Neuronal stem cell (in vitro differentiated cells): Measurements from ENCODE around the gene NSMCE1. TPM values are rescaled to one million over a fixed set of nuclear protein-coding genes. Genes with fewer than 3 reads are reported as not detected.
A peak's percentile ranks its signal among the peaks of the same experiment; 100 is the strongest.

ENCODE experiments used
- DNase-seq: peaks from one replicate; pipeline ENCODE4 v3.0.0-alpha.2; 2013; ENCODE audit warnings: low spot score
- H2AFZ ChIP-seq: one replicate; pipeline ENCODE4 v1.6.1; 2013; ENCODE audit warnings: mild to moderate bottlenecking, low read length, inconsistent platforms
- H2AK5ac ChIP-seq: 2 replicates; pipeline ENCODE4 v1.6.1; 2013; ENCODE audit warnings: low read depth, mild to moderate bottlenecking, inconsistent platforms, low read length, moderate library complexity, mixed read lengths
- H2BK120ac ChIP-seq: 2 replicates; pipeline ENCODE4 v1.6.1; 2013; ENCODE audit warnings: low read depth, mild to moderate bottlenecking, inconsistent platforms, low read length, moderate library complexity, mixed read lengths
- H2BK12ac ChIP-seq: one replicate; pipeline ENCODE4 v1.6.1; 2013; ENCODE audit warnings: low read length, inconsistent platforms
- H2BK15ac ChIP-seq: 2 replicates; pipeline ENCODE4 v1.6.1; 2013; ENCODE audit warnings: mild to moderate bottlenecking, low read length, inconsistent platforms, mixed read lengths
- H2BK5ac ChIP-seq: one replicate; pipeline ENCODE4 v1.6.1; 2013; ENCODE audit warnings: inconsistent platforms, mild to moderate bottlenecking, low read length, moderate library complexity
- H3K14ac ChIP-seq: one replicate; pipeline ENCODE4 v1.6.1; 2013; ENCODE audit warnings: low read length, inconsistent platforms
- H3K18ac ChIP-seq: 2 replicates; pipeline ENCODE4 v1.6.1; 2013; ENCODE audit warnings: low read length, inconsistent platforms
- H3K23ac ChIP-seq: 2 replicates; pipeline ENCODE4 v1.6.1; 2013; ENCODE audit warnings: low read depth, mild to moderate bottlenecking, mixed read lengths, low read length, inconsistent platforms; ENCODE audit not compliant: poor library complexity
- H3K27ac ChIP-seq: replicated peaks from 3 replicates; pipeline ENCODE4 v1.5.1; 2013; ENCODE audit warnings: low read length, inconsistent platforms
- H3K27me3 ChIP-seq, 3 experiments: 2 replicates each; pipeline ENCODE4 v1.6.1; 2013; ENCODE audit warnings: low read length in 3 of 3, mild to moderate bottlenecking in 2 of 3, inconsistent platforms in 1 of 3, low read depth in 1 of 3, mixed read lengths in 1 of 3, moderate library complexity in 1 of 3; ENCODE audit not compliant: control insufficient read depth in 3 of 3, insufficient read depth in 3 of 3
- H3K36me3 ChIP-seq, 2 donors: replicated peaks in 1 of 2; 2 replicates each; pipeline ENCODE4 v1.6.1; 2013; ENCODE audit warnings: low read length in 2 of 2; ENCODE audit not compliant: control insufficient read depth in 2 of 2, insufficient read depth in 2 of 2
- H3K4ac ChIP-seq: 2 replicates; pipeline ENCODE4 v1.6.1; 2013; ENCODE audit warnings: inconsistent platforms, mild to moderate bottlenecking, low read length, moderate library complexity
- H3K4me1 ChIP-seq, 2 donors: 1 replicate in 1 of 2; 2 replicates in 1 of 2; pipeline ENCODE4 v1.6.1; 2013; ENCODE audit warnings: low read length in 2 of 2, low read depth in 1 of 2; ENCODE audit not compliant: control insufficient read depth in 2 of 2, insufficient read depth in 1 of 2
- H3K4me2 ChIP-seq: one replicate; pipeline ENCODE4 v1.6.1; 2013; ENCODE audit warnings: mild to moderate bottlenecking, low read length, inconsistent platforms; ENCODE audit not compliant: insufficient read depth, poor library complexity, severe bottlenecking
- H3K4me3 ChIP-seq, 2 donors: 2 replicates each; pipeline ENCODE4 v1.5.1; 2013; ENCODE audit warnings: low read length in 2 of 2, mild to moderate bottlenecking in 2 of 2, inconsistent platforms in 1 of 2, moderate library complexity in 1 of 2
- H3K79me1 ChIP-seq: one replicate; pipeline ENCODE4 v1.6.1; 2013; ENCODE audit warnings: low read depth, mild to moderate bottlenecking, inconsistent platforms, low read length, moderate library complexity
- H3K9ac ChIP-seq: one replicate; pipeline ENCODE4 v1.6.1; 2013; ENCODE audit warnings: mild to moderate bottlenecking, low read depth, low read length, inconsistent platforms; ENCODE audit not compliant: poor library complexity
- H3K9me3 ChIP-seq, 2 donors: replicated peaks in 1 of 2; 2 replicates each; pipeline versions ENCODE3 to v1.6.1; 2013; ENCODE audit warnings: low read length in 2 of 2, mild to moderate bottlenecking in 2 of 2, inconsistent platforms in 1 of 2, low read depth in 1 of 2, mixed read lengths in 1 of 2, moderate library complexity in 1 of 2; ENCODE audit not compliant: control insufficient read depth in 2 of 2, insufficient read depth in 1 of 2
- H4K8ac ChIP-seq: one replicate; pipeline ENCODE4 v1.6.1; 2013; ENCODE audit warnings: low read depth, mild to moderate bottlenecking, inconsistent platforms, low read length, moderate library complexity
- H4K91ac ChIP-seq: one replicate; pipeline ENCODE4 v1.6.1; 2013; ENCODE audit warnings: low read length, low read depth, mild to moderate bottlenecking, inconsistent platforms; ENCODE audit not compliant: poor library complexity
- WGBS, 2 donors: extraction: QIAGEN DNeasy Blood & Tissue Kit; methylation state at CpG; one replicate each; pipeline ENCODE4 v1.1.7; 2013; ENCODE audit warnings: missing lambda C conversion rate in 2 of 2, mixed read lengths in 1 of 2; ENCODE audit not compliant: insufficient read length in 2 of 2, insufficient replicate concordance in 1 of 2; ENCODE audit errors: extremely low coverage in 2 of 2; 5-methylcytosine and 5-hydroxymethylcytosine counted together
- polyA plus RNA-seq, 2 experiments: library from polyadenylated mRNA; stranded (reverse); fragments of 200-250 nt; gene quantifications; one replicate each; pipeline ENCODE4 v1.2.3, GENCODE V29; 2013

Gene NSMCE1, protein sequence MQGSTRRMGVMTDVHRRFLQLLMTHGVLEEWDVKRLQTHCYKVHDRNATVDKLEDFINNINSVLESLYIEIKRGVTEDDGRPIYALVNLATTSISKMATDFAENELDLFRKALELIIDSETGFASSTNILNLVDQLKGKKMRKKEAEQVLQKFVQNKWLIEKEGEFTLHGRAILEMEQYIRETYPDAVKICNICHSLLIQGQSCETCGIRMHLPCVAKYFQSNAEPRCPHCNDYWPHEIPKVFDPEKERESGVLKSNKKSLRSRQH
- polyA plus RNA-seq (2013, experiment 1 of 2) = 54.4 TPM
- polyA plus RNA-seq (2013, experiment 2 of 2) = 52.8 TPM

DNA sequence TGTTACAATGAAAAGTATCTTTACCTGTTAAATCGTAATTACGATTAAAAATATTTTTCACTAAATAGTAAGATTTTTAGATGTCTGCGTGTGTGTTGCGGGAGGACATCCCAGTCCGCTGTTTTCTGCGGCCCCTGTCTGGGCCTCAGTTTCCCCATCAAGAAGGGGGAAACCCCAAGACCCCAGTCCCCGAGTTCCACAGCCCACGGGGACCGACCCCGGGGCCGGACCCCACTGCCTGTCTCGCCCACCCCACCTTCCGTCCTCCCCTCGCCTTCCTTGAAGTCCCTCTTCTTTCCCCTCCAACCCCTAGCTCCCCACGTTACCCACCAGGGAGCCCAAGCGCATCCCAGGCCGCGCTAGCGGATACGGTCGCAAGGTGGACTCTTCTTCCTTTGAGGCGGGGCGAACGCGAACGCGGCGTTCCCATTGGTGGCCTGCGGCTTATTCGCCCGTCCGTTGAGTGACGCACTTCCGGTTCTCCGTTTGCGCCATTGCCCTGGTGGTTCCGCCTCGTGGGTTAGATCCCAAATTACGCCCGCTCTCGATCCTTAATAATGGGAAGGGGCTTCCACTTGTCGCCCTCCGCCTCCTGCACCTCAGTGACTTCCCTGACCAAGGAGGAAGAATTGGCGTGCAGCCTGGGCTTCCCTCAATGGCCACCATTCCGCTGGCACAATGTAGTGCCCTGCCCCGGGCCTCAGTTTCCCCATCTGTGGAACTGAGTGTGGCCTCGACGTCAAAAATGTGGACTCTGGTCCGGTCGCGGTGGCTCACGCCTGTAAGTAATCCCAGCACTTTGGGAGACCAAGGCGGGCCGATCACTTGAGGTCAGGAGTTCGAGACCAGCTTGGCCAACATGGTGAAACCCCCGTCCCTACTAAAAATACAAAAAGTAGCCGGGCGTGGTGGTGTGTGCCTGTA lies at the start of gene NSMCE1:
Gene NSMCE1, minus strand, starts transcription at position 397 of the 924 bp plus-strand sequence. CDS start 11,202 bp downstream, outside the sequence.
- H3K79me1 ChIP-seq = no peaks in the 10 kb centered on the region
- WGBS, 2 donors = no CpG with 5 or more reads among the region's 58 CpGs
- no peak within 1 kb of the TSS for H2BK12ac ChIP-seq
- no peak within 1 kb of the TSS for H2BK120ac ChIP-seq
- peak within 1 kb of the TSS; percentile 79 for H3K9ac ChIP-seq
- no peak within 1 kb of the TSS for H3K4ac ChIP-seq
- H3K36me3 ChIP-seq = peaks cover 0 to 5% of the 10 kb centered on the region in 2 donors
- peak within 1 kb of the TSS; percentile 74 to 88 for H3K4me3 ChIP-seq
- no peak within 1 kb of the TSS for H2BK15ac ChIP-seq
- H3K23ac ChIP-seq = peak within 1 kb of the TSS; percentile 9
- peak within 1 kb of the TSS; percentile 57 for H2AK5ac ChIP-seq
- H3K9me3 ChIP-seq = no peaks in the 10 kb centered on the region
- H4K91ac ChIP-seq = no peak within 1 kb of the TSS
- peak within 1 kb of the TSS; percentile 74 for H3K4me2 ChIP-seq
- no peak within 1 kb of the TSS for H3K14ac ChIP-seq
- H3K18ac ChIP-seq = peak within 1 kb of the TSS; percentile 93
- no peak within 1 kb of the TSS for H4K8ac ChIP-seq
- H2BK5ac ChIP-seq = no peak within 1 kb of the TSS
- peak within 1 kb of the TSS; percentile 86 for H2AFZ ChIP-seq
- peak; percentile 85 for DNase-seq
- no peaks in the 10 kb centered on the region for H3K27me3 ChIP-seq
- peaks cover 5 to 6% of the 10 kb centered on the region in 2 donors for H3K4me1 ChIP-seq
- H3K27ac ChIP-seq = no peak within 1 kb of the TSS

DNA sequence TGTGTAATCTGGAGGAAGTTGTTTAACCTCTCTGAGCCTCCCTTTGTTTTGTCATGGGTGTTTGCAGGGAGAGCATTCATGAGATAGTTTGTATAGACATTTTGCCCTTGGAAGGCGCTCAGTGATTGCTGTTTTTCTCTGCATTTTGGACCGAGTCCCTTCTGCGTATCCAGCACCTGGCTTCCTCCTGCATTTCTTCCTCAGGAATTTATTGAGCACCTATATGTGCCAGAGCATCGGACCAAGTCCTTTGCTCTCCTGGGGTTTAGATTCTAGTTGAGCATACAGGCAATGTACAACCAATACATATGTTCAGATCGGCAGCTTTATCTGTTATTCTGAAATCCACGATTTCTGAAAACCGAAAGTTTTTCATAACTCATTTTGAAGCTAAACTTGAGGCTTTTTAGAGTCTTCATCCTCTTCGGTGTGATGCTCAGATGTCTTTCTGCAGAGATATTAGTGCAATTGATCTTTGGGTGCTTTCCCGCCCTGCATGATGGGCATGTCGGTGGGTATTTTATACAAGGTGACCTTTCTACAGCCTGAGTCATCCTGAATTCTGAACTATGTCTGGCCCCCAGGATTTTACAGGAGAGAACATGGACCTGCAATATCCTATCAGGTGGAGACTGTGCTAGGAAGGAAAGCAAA lies 49.3 kb upstream of the NSMCE1 start:
- Histone ChIP-seq H2AFZ (no peak overlapping the region), H3K9me3 (no peaks in the 10 kb centered on the region), H3K9ac (no peak overlapping the region), H2BK12ac (no peak overlapping the region), H2BK120ac (no peak overlapping the region), H4K8ac (no peak overlapping the region), H2BK15ac (no peak overlapping the region), H2BK5ac (no peak overlapping the region), H3K27me3 (peaks cover 0 to 13% (median 5%) of the 10 kb centered on the region in 3 experiments), H3K4me2 (no peak overlapping the region), H3K4ac (no peak overlapping the region), H4K91ac (no peak overlapping the region), H3K27ac (no peak overlapping the region), H3K14ac (no peak overlapping the region), H3K36me3 (no peaks in the 10 kb centered on the region), H3K23ac (no peak overlapping the region), H3K4me1 (peaks cover 4 to 5% of the 10 kb centered on the region in 2 donors), H3K79me1 (peaks cover 2% of the 10 kb centered on the region), H3K4me3 (no peak overlapping the region), H3K18ac (no peak overlapping the region), H2AK5ac (no peak overlapping the region)
- no CpG with 5 or more reads among the region's 10 CpGs for WGBS, 2 donors
- DNase-seq = no peak

DNA sequence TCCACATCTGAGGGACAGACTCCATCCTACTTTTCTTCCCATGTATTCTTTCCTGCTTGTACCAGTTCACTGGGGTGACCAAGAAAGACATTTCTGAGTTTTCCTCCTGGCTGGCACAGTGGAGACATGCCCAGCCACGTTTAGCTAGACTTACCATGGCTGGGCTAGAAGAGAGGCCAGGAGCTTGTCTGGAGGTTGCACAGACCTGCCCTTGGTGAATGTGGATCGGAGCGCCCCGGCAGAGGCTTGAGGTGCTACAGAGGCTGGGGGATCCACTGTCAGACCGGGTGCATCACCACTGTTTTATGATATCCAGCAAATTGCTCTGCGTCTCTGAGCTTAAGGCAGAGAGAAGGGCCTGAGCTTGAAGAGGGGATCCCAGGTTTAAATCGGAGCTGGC lies 48.7 kb upstream of the NSMCE1 start:
- Histone ChIP-seq H3K23ac (no peak overlapping the region), H3K27me3 (peaks cover 0 to 13% (median 8%) of the 10 kb centered on the region in 3 experiments), H4K91ac (no peak overlapping the region), H4K8ac (peak overlapping the region; percentile 82), H3K14ac (no peak overlapping the region), H3K4ac (peak overlapping the region; percentile 23), H3K4me3 (no peak overlapping the region), H2BK120ac (no peak overlapping the region), H2BK12ac (no peak overlapping the region), H3K4me2 (no peak overlapping the region), H3K79me1 (peaks cover 2% of the 10 kb centered on the region), H3K36me3 (no peaks in the 10 kb centered on the region), H3K27ac (no peak overlapping the region), H2AK5ac (no peak overlapping the region), H3K18ac (peak overlapping the region; percentile 71), H3K9me3 (no peaks in the 10 kb centered on the region), H2AFZ (no peak overlapping the region), H3K9ac (no peak overlapping the region), H2BK5ac (no peak overlapping the region), H2BK15ac (no peak overlapping the region), H3K4me1 (peaks cover 4 to 5% of the 10 kb centered on the region in 2 donors)
- no CpG with 5 or more reads among the region's 7 CpGs for WGBS, 2 donors
- no peak for DNase-seq
